SU-DHL-6 (cell line): ENCODE measurements around the gene TMEM178B.

Source experiments
- CTCF ChIP-seq: fragments of 200-600 bp; sonication (generic); IDR thresholded peaks from one replicate; pipeline ENCODE4 v1.5.1; 2017; ENCODE audit warnings: antibody characterized with exemption, mild to moderate bottlenecking, low read length, moderate library complexity; ENCODE audit not compliant: insufficient read depth, poor library complexity, severe bottlenecking
- EZH2phosphoT487 ChIP-seq: fragments of 200-600 bp; sonication (generic), shearing (Covaris generic); conservative IDR thresholded peaks from 2 replicates; pipeline ENCODE4 v1.6.1; 2018; ENCODE audit warnings: mild to moderate bottlenecking, antibody characterized with exemption, low read length, moderate library complexity, mixed read lengths

- TF ChIP-seq CTCF (no peak), EZH2phosphoT487 (no peak)
Observed at GRCh38 chr7:141389140-141389796, 315.4 kb downstream of the TMEM178B start.
